ENCODE measurements around the gene SLC40A1.

SLC40A1 gene

DNA sequence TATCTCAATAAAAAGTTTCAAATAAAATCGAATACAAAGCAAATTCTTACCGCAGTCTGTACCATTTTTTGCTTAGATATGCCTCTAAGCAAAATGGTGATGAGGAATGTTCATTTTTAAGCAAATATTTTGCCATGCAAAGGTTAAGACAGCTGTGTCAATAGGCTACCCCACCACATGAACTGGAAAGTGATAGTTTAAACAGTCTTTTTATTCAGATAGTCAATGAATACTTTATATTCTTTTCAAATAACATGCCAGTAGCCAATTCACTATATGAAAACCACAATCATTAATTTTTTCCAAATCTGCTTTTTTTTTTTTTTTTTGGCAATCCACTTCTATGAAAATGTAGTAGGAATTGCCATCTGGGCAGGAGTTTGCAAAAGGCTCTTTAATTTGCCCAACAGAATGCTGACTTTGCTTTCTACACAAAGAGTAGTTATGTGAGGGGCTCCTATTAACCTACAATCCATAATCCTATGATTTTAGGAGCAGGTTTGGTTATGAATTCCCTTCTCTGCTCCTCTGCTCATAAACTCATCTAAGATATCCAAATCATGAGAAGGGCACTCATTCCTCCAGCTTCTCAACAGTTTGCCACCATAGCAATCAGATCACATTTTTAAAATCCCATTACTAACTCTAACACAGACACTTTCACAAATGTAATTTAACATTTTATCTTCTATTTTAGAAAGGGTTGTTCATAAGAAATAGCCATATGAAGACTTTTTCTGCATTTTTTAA, 69.2 kb downstream of the SLC40A1 start:
- DNase-seq = no peak
